HG03060 (cell line): ENCODE results near the gene WBP11.

Source experiments
- ATAC-seq: cut with Tn5 transposase; IDR thresholded peaks from one replicate; pipeline ENCODE4 v1.9.1; 2021; ENCODE audit warnings: low read depth, moderate number of reproducible peaks; ENCODE audit not compliant: unreplicated experiment

The WBP11 gene

DNA sequence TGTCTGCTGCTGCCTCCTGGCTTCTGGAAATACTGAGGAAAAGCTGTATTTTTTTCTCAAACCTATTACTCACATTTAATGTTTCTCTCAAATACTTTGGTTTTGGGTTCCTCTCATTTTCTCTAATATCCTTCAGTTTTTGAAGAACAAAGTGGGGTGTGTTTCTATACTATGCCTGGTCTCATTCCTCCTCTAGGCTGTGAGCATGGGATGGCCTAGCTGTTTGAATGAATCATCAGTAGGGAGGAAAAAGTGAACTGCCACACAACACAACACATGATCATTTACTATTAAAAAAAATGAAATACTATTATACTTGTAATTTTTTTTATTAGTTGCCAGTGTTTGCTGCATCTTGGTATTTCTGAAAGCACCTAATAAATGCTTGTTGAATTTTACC is 22.0 kb upstream of the WBP11 start:
- no peak for ATAC-seq

GRCh38 chr12:14824012-14824634 is 20.8 kb upstream of the WBP11 start:
- ATAC-seq = no peak

DNA sequence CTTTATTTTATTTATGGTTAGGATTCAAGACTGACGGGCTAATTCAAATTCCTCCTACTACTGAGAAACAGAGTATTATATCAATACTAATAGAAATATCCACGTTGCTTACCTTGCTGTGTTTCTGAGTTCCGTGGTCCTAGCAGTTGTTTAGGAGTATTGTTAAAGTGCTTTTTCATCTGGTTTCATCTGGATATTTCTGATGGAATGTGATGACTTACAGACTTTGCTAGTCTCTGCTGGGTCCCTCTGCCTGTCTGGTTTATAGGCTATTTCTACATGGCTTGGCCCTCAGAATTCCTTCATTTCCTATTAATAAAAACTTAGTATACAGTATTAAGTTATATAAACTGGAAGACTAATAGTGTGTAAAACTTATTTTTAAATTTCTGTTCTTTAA is 10.7 kb upstream of the WBP11 start, which contains the start of gene SMCO3:
Gene SMCO3 (minus strand): TSS at position 169 of the 400 bp plus-strand sequence. CDS start 7,502 bp downstream, outside the sequence.
- ATAC-seq = no peak

DNA sequence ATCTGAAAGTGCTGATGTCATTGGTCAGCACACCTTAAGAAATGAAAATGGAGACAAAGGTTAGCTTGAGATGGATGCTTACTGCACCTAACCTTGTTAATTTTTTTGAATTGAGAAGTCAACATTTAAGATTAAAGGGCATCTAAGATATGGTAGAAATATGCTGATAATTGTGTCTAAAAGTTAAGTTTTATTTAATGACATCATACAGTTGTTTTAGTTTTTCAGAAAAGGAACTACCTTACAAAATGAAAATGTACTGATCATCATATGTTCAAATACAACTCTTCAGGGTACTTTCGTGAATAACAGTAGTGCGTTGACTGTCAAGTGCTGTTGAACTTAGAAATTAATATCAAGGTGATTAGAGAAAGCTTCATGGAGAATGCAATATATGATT is 8.2 kb upstream of the WBP11 start:
- no peak for ATAC-seq

GRCh38 chr12:14810953-14811483 is 7.7 kb upstream of the WBP11 start:
- ATAC-seq = no peak

DNA sequence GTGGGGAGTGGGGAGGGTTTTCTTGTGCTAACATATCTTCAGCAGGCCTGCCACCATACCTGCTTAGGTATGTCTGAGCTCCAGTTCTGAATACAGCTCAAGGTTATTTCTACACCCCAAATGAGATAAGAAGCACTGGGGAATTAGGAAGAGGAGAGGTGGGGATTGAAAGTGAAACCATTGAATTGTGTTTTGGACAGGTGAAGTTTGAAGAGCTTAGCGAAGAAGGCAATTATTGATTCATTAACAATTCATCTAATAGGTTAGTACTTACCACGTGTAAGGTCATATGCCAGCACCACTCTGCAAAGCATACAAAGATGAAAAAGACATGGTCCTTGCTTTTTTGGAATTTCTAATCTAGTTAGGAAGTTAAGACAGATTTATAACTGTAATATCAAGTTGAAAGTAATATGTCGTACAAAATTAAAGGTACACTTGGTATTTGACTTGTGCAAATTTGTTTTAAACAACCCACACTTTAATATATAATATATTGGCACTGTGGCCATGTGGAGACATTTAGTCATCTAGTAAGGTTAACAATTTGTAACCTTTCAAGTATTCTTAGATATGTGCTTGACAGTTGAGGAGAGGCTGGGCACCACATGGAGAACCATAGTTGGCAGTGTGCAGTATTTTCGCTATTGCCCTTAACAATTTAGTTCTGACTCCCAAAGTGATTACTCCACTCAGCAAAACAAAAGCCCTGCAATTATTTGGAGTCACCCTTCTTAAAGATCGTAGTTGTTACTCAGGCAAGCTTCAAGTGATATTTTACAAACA is 7.1 kb upstream of the WBP11 start:
- ATAC-seq = no peak

DNA sequence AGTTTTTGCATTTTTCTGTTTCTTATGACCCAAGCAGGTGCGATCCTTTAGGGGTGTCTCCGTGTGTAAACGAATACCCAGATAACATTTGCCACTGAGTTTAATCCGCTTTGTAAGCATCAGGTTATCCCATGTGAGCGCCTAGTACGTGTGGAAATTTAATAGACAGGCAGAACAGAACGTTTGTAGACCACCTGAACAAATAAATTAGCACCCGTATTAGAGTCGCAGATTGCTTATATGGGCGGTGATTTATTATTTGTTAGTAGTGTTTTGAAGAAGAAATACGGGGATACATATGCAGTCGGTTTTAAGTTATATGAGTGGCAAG is 517 bp upstream of the WBP11 start:
- ATAC-seq = peak; percentile 4

GRCh38 chr12:14802721-14803010 is 612 bp downstream of the WBP11 start:
- ATAC-seq = no peak

DNA sequence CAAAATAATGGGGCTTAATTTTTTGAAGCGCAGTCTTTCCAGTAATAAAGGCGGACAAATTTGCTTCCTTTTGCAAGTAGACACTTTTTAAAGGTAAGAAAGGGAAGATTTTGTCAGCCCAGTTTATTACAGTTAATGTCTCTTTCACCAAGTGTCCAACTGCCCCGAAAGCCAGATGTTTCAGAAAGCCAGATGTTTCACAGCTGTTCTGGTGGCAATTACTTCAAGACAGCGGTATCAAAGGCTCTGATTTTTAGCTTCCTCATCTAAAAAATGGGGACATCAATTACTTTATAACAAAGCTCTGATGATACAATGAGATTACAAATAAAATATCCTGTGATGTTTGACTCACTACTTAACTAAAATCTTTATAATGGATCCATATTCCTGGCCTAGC is 1.0 kb downstream of the WBP11 start:
- no peak for ATAC-seq

DNA sequence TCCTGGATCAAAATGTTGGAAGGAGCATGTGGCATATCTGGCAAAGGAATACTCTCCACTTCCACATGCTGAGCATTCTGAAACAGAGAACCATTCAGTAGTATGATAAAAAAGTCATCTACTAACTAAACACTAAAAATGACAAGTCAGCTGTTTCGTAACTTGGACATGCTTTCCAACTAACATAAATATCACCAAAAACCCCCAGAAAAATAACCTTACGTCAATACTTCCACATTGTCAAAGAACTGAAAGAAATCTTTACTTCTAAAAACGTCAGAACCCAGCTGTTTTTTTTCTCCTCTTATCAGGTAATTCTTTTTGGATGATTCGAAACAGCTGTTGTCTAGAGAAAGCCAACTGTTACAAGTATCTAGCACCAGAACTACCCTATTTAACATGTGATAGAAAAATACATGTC is 8.2 kb downstream of the WBP11 start:
- no peak for ATAC-seq

GRCh38 chr12:14785568-14785967 is 17.7 kb downstream of the WBP11 start:
- no peak for ATAC-seq

GRCh38 chr12:14784471-14784870 is 18.8 kb downstream of the WBP11 start:
- no peak for ATAC-seq

DNA sequence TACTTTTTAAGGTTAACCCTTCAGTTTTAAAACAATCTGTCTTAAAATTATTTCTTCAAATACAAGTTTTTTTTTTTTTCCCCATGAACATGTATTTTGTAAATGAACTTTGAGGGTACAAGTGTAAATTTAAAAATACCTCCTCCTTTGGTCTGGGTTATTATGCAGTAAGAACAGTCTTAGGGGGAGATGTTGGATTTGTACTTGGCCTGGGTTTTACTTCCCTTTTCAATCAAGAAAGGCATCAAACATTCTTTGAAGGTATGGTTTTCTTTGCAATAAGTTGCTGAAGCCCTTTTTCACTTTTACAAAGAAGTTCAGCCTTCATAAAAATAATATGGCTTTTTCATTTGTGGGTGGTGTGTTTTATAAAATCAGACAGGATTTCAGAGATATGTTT is 20.5 kb downstream of the WBP11 start:
- no peak for ATAC-seq

- ATAC-seq = no peak
These were observed 21.7 kb downstream of the WBP11 start for GRCh38 chr12:14781563-14781962.

DNA sequence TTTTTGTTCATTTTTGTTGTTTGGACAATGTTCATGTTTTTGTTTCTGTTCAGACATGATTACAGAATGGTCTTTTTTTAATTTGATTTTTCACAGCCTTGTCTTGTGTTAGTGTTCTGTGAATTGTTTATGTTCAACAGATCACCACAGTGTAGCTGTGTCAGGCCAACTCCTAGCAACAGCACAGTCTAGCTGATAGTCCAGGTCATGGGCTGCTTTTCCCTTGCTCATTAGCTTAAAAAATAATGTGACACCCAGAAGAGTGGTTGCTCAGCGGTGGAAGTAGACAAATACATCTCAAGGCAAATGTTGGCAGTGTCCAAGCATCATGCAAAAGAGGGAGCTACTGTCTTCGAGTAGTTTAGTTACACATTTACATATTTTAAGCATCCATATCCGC is 22.4 kb downstream of the WBP11 start:
- no peak for ATAC-seq

- ATAC-seq = no peak
These were observed 23.4 kb downstream of the WBP11 start for GRCh38 chr12:14779834-14780233.

DNA sequence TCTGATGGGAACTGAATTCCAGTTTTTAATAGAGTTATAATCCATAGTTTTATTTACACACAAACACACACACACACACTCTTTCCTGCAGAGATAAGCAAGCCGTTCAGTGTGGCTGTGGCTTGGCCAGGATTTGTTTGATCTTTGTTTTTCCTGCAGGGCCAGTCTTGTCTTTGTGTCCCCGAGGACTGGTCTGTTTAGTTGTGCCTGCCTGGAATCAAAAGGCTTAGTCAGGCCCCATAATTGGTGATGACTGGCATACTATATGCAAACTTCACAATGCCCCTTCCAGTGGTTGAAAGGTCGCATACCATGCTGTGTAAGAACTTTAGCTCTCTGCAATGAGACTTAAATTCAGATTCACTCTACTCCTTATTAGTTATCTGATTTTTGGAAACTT is 26.0 kb downstream of the WBP11 start:
- ATAC-seq = no peak

- ATAC-seq = no peak
These were observed 26.9 kb downstream of the WBP11 start for GRCh38 chr12:14776236-14776961.

- ATAC-seq = no peak
These were observed 27.7 kb downstream of the WBP11 start for GRCh38 chr12:14775636-14775980.

- no peak for ATAC-seq
These were observed 28.2 kb downstream of the WBP11 start for GRCh38 chr12:14774906-14775635.
